ENCODE data around the gene SETD5.

Gene SETD5

DNA sequence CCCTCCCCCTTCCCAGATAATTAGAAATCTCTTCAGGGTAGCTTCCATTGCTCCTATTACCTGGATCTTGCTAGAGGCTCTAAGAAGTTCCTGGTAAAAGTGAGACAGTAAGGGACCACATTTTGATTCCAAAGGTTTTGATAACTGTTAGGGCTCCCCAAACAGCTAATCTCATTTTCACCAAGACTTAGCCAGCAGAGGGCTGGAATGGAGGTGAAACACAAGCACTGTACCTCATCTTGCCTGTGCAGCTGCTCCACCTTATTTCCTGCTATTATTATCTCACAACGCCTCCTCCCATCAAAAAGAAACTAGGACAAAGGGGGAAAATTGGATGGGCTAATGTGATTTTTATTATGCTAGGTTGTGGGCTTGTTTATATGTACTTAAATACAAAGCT lies 7.3 kb downstream of the SETD5 start:
- no peak for TF ChIP-seq RAD21 (IDR thresholded peaks at IDR 0.05; ENCODE audit: low read depth)

DNA sequence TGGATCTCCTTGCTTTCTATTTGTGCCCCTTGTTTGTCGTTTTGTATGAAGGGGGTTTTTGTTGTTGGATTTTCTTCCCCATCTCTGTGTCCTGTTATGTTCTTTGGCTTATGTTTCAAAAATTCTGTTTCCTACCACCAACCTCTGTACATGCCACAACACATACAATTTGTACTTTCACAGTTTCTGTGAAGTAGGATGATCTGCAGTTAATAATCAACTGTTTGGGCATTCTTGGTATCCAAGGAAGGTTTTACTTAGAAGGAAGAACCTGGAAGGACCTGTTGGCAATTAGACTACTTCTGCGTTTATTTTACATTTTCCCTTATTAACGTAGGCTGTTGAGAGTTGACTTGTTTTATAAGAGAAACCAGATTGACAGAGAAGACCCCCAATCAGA lies 8.3 kb downstream of the SETD5 start:
- no peak for TF ChIP-seq NFIC (IDR thresholded peaks at IDR 0.05)
- TF ChIP-seq CREB1 (IDR thresholded peaks at IDR 0.05; ENCODE audit: low read depth): no peak
- TF ChIP-seq ZBTB7A (IDR thresholded peaks at IDR 0.05; ENCODE audit: low read depth): no peak
- TF ChIP-seq TCF12 (IDR thresholded peaks at IDR 0.05; ENCODE audit: low read depth): no peak
- TF ChIP-seq TAF1 (IDR thresholded peaks at IDR 0.05; ENCODE audit: low read depth): no peak
- TF ChIP-seq, protein P1, sequence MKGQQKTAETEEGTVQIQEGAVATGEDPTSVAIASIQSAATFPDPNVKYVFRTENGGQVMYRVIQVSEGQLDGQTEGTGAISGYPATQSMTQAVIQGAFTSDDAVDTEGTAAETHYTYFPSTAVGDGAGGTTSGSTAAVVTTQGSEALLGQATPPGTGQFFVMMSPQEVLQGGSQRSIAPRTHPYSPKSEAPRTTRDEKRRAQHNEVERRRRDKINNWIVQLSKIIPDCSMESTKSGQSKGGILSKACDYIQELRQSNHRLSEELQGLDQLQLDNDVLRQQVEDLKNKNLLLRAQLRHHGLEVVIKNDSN (IDR thresholded peaks at IDR 0.05): no peak
- no peak for TF ChIP-seq EP300 (IDR thresholded peaks at IDR 0.05; ENCODE audit: borderline replicate concordance)
- no peak for TF ChIP-seq FOXM1 (IDR thresholded peaks at IDR 0.05; ENCODE audit: borderline replicate concordance, low read depth)
- TF ChIP-seq CEBPB (IDR thresholded peaks at IDR 0.05): no peak
- TF ChIP-seq EGR1 (IDR thresholded peaks at IDR 0.05): no peak
- TF ChIP-seq, protein P2, sequence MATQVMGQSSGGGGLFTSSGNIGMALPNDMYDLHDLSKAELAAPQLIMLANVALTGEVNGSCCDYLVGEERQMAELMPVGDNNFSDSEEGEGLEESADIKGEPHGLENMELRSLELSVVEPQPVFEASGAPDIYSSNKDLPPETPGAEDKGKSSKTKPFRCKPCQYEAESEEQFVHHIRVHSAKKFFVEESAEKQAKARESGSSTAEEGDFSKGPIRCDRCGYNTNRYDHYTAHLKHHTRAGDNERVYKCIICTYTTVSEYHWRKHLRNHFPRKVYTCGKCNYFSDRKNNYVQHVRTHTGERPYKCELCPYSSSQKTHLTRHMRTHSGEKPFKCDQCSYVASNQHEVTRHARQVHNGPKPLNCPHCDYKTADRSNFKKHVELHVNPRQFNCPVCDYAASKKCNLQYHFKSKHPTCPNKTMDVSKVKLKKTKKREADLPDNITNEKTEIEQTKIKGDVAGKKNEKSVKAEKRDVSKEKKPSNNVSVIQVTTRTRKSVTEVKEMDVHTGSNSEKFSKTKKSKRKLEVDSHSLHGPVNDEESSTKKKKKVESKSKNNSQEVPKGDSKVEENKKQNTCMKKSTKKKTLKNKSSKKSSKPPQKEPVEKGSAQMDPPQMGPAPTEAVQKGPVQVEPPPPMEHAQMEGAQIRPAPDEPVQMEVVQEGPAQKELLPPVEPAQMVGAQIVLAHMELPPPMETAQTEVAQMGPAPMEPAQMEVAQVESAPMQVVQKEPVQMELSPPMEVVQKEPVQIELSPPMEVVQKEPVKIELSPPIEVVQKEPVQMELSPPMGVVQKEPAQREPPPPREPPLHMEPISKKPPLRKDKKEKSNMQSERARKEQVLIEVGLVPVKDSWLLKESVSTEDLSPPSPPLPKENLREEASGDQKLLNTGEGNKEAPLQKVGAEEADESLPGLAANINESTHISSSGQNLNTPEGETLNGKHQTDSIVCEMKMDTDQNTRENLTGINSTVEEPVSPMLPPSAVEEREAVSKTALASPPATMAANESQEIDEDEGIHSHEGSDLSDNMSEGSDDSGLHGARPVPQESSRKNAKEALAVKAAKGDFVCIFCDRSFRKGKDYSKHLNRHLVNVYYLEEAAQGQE (IDR thresholded peaks at IDR 0.05; ENCODE audit: low read depth): no peak
- TF ChIP-seq TEAD4 (IDR thresholded peaks at IDR 0.05): no peak
- TF ChIP-seq RAD21 (IDR thresholded peaks at IDR 0.05; ENCODE audit: low read depth): no peak
- TF ChIP-seq, protein P3, sequence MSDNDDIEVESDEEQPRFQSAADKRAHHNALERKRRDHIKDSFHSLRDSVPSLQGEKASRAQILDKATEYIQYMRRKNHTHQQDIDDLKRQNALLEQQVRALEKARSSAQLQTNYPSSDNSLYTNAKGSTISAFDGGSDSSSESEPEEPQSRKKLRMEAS (IDR thresholded peaks at IDR 0.05): no peak
- TF ChIP-seq YY1 (IDR thresholded peaks at IDR 0.05; ENCODE audit: low read depth): no peak

DNA sequence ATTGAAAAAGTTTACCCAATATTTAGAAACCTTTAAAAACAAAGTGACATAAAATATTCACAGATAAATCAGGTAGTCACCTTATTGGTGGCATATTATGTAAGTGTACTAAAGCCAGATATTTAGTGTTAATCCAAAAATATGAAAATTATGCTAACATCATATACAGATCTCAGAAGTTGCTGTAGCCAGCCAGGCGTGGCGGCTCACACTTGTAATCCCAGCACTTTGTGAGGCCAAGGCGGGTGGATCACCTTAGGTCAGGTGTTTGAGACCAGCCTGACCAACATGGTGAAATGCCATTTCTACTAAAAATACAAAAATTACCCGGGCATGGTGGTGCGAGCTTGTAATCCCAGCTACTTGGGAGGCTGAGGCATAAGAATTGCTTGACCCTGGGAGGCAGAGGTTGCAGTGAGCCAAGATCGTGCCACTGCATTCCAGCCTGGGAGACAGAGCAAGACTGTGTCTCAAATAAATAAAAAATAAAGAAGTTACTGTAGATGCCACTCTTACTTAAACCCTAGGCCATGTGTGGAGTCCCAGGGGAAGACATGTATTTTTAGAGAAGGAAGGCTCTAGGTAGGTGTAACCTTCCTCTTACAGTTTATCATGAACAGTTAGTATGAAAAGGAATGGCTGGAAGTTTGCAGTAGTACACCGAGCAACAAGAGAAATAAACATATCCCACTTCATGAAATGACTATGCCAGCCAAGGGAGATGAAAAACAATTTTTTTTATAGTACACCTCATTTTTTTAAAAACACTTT lies 9.6 kb downstream of the SETD5 start:
- TF ChIP-seq, protein P1 (IDR thresholded peaks at IDR 0.05): no peak
- no peak for TF ChIP-seq RAD21 (IDR thresholded peaks at IDR 0.05; ENCODE audit: low read depth)
- no peak for TF ChIP-seq NFIC (IDR thresholded peaks at IDR 0.05)
- TF ChIP-seq CREB1 (IDR thresholded peaks at IDR 0.05; ENCODE audit: low read depth): no peak
- TF ChIP-seq, protein P3 (IDR thresholded peaks at IDR 0.05): no peak
- no peak for TF ChIP-seq YY1 (IDR thresholded peaks at IDR 0.05; ENCODE audit: low read depth)
- TF ChIP-seq CEBPB (IDR thresholded peaks at IDR 0.05): no peak
- no peak for TF ChIP-seq TEAD4 (IDR thresholded peaks at IDR 0.05)
- no peak for TF ChIP-seq TAF1 (IDR thresholded peaks at IDR 0.05; ENCODE audit: low read depth)
- TF ChIP-seq EP300 (IDR thresholded peaks at IDR 0.05; ENCODE audit: borderline replicate concordance): no peak
- TF ChIP-seq EGR1 (IDR thresholded peaks at IDR 0.05): no peak
- no peak for TF ChIP-seq TCF12 (IDR thresholded peaks at IDR 0.05; ENCODE audit: low read depth)

DNA sequence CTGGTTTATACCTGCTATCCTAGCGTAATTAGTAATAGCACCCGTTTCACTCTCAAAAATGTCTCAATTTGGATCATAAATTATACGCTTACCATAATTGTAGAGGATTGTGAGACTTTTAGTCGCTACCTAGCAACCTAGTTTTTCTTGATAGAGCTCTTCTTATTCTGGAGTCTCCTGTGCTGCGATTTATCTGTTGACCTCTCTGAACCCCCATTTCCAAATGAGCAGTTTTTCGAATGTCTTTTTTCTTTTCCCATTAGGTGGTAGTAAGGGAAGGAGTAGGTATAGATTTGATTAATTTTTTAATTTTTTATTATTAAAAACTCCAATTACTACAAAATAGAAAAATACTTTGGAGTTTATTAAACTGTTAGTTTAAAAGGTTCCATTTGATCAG lies 10.6 kb downstream of the SETD5 start:
- no peak for TF ChIP-seq NFIC (IDR thresholded peaks at IDR 0.05)
- no peak for TF ChIP-seq TCF12 (IDR thresholded peaks at IDR 0.05; ENCODE audit: low read depth)
- TF ChIP-seq FOXM1 (IDR thresholded peaks at IDR 0.05; ENCODE audit: borderline replicate concordance, low read depth): no peak
- TF ChIP-seq, protein P1 (IDR thresholded peaks at IDR 0.05): no peak
- TF ChIP-seq CREB1 (IDR thresholded peaks at IDR 0.05; ENCODE audit: low read depth): no peak
- TF ChIP-seq, protein P2 (IDR thresholded peaks at IDR 0.05; ENCODE audit: low read depth): no peak
- no peak for TF ChIP-seq EGR1 (IDR thresholded peaks at IDR 0.05)

DNA sequence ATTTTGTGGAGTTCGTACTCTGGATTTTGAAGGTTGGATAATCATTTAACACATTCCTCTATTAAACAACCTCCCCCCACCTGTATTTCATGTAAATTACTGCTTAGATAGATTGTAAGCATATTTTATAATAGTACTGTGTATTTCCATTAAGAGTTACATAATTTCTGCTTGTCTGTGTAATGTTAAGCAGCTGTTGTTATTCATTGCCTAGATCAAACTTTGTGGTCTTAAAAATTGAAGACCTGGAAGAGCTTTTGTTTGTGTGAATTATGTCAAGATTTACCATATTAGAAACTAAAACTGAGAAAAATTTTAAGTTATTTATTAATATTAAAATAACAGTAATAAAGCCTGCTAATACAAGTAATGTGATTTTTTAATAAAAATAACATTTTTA lies 11.1 kb downstream of the SETD5 start:
- TF ChIP-seq EP300 (IDR thresholded peaks at IDR 0.05; ENCODE audit: borderline replicate concordance): no peak
- no peak for TF ChIP-seq ZBTB7A (IDR thresholded peaks at IDR 0.05; ENCODE audit: low read depth)
